Measurements from ENCODE around the gene LYPD6B.

- TF ChIP-seq CTCF (conservative IDR thresholded peaks at IDR 0.05; ENCODE audit: low read depth in 2 of 2) (no peak), CREB1 (CRISPR knock-in tag; IDR thresholded peaks at IDR 0.05; ENCODE audit: low read depth) (no peak), POLR2AphosphoS5 (IDR thresholded peaks at IDR 0.05; ENCODE audit: low read depth) (no peak), EZH2phosphoT487 (IDR thresholded peaks at IDR 0.05; ENCODE audit: unreplicated experiment) (no peak)
Measured at GRCh38 chr2:148998831-148999200, 39.7 kb upstream of the LYPD6B start.
